ENCODE measurements around the gene CRLF2.
A peak's percentile ranks its signal among the peaks of the same experiment; 100 is the strongest.

DNA sequence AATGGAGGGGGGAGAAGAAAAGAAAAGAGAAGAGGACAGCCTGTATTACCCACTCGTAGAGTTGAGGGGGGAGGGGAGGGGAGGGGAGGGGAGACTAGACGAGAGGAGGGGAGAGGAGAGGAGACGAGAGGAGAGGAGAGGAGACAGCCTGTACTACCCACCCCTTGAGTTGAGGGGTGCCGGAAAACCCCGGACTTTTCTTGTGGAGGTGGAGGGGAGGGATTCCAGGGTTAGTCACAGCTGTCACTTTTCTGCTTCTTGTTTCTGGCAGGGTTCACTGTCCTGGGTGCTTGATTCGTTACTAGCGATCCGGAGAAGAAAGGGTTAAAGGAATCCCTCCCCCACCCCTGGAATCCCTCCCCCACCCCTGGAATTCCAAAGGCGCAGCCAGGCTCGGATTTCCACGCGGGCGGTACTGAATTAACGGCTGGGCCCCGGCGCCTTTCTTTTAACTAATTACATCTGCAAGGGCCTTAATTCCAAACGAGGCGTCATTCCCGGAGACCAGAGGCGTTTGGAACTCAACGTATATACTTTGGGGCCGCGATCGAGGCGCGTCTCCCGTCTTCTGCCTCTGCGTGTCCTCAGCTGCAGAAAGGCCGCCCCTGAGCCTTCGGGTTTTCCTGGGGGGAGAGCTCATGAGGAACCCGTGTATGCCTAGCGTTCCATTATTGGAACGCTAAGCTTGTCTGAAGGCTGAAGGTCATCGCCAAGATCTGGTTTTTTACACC is 36.0 kb upstream of the CRLF2 start:
- TF ChIP-seq SIX5 (IDR thresholded peaks at IDR 0.05; ENCODE audit: low read depth, low read length), result no peak
- TF ChIP-seq, protein P1, sequence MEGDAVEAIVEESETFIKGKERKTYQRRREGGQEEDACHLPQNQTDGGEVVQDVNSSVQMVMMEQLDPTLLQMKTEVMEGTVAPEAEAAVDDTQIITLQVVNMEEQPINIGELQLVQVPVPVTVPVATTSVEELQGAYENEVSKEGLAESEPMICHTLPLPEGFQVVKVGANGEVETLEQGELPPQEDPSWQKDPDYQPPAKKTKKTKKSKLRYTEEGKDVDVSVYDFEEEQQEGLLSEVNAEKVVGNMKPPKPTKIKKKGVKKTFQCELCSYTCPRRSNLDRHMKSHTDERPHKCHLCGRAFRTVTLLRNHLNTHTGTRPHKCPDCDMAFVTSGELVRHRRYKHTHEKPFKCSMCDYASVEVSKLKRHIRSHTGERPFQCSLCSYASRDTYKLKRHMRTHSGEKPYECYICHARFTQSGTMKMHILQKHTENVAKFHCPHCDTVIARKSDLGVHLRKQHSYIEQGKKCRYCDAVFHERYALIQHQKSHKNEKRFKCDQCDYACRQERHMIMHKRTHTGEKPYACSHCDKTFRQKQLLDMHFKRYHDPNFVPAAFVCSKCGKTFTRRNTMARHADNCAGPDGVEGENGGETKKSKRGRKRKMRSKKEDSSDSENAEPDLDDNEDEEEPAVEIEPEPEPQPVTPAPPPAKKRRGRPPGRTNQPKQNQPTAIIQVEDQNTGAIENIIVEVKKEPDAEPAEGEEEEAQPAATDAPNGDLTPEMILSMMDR (IDR thresholded peaks at IDR 0.05; ENCODE audit: control extremely low read depth in 1 of 3, insufficient read depth in 1 of 3, low read depth in 1 of 3, low read length in 3 of 3), result no peak
- TF ChIP-seq POU5F1 (IDR thresholded peaks at IDR 0.05; ENCODE audit: low read depth, low read length), result no peak
- no peak for TF ChIP-seq GABPA (IDR thresholded peaks at IDR 0.05; ENCODE audit: borderline replicate concordance, insufficient read depth, low read length)
- peak in 1 of 2 experiments; percentile 76; a peak in 1 of 3 replicates for TF ChIP-seq EP300 (IDR thresholded peaks at IDR 0.05; ENCODE audit: borderline replicate concordance in 1 of 2, low read depth in 2 of 2, low read length in 2 of 2)
- no peak for TF ChIP-seq ZNF274 (IDR thresholded peaks at IDR 0.05; ENCODE audit: borderline replicate concordance, extremely low read depth, low read length)
